IMR-90 (cell line): ENCODE results near the gene HOXC13. TPM values are rescaled to one million over a fixed set of nuclear protein-coding genes. Genes with fewer than 3 reads are reported as not detected.

Experiments used
- ATAC-seq: fragments of 200-7000 bp; cut with Tn5 transposase; 2 replicates; pipeline ENCODE4 v1.9.1; 2020; ENCODE audit warnings: low read depth, mild to moderate bottlenecking, moderate library complexity
- BruUV-seq: library from RNA; stranded (reverse); fragments of 400-500 nt; replicated peaks from 2 replicates; lab custom pipeline; 2021; lab: Mats Ljungman, UMichigan
- CTCF ChIA-PET: fragments of 300-600 bp; formaldehyde crosslinking; extraction: SDS; loops from one replicate; lab custom pipeline; 2021; ENCODE audit warnings: antibody characterized with exemption; lab: Yijun Ruan, JAX
- POLR2A ChIA-PET: fragments of 300-600 bp; sonication (Branson Sonifier 250); formaldehyde crosslinking; loops from one replicate; lab custom pipeline; 2022; ENCODE audit warnings: antibody characterized with exemption; ENCODE audit not compliant: unreplicated experiment; lab: Charles Lee
- DNase-seq: peaks from one replicate; pipeline ENCODE4 v3.0.0; 2013
- H2AFZ ChIP-seq: replicated peaks from 2 replicates; pipeline ENCODE3; 2013; ENCODE audit warnings: low read length, mild to moderate bottlenecking; ENCODE audit not compliant: poor library complexity
- H2AK5ac ChIP-seq: 2 replicates; pipeline ENCODE4 v1.6.1; 2013; ENCODE audit warnings: low read depth, low read length, inconsistent platforms
- H2AK9ac ChIP-seq: replicated peaks from 2 replicates; pipeline ENCODE3; 2013; ENCODE audit warnings: mild to moderate bottlenecking, low read depth, low read length, moderate library complexity; ENCODE audit not compliant: poor library complexity
- H2BK120ac ChIP-seq: 2 replicates; pipeline ENCODE4 v1.6.1; 2013; ENCODE audit warnings: low read depth, low read length, inconsistent platforms
- H2BK15ac ChIP-seq: 3 replicates; pipeline ENCODE4 v1.6.1; 2013; ENCODE audit warnings: low read depth, low read length, inconsistent platforms
- H2BK20ac ChIP-seq: 2 replicates; pipeline ENCODE4 v1.6.1; 2013; ENCODE audit warnings: low read depth, mild to moderate bottlenecking, inconsistent platforms, low read length, moderate library complexity
- H2BK5ac ChIP-seq: 2 replicates; pipeline ENCODE4 v1.6.1; 2013; ENCODE audit warnings: mild to moderate bottlenecking, low read depth, low read length, inconsistent platforms; ENCODE audit not compliant: poor library complexity, severe bottlenecking
- H3K14ac ChIP-seq: replicated peaks from 2 replicates; pipeline ENCODE4 v1.6.1; 2013; ENCODE audit warnings: low read depth, low read length, inconsistent platforms
- H3K18ac ChIP-seq: 2 replicates; pipeline ENCODE4 v1.6.1; 2013; ENCODE audit warnings: low read depth, low read length, control low read depth
- H3K23ac ChIP-seq: 2 replicates; pipeline ENCODE4 v1.6.1; 2013; ENCODE audit warnings: low read depth, low read length, inconsistent platforms
- H3K27ac ChIP-seq: 2 replicates; pipeline ENCODE4 v1.5.1; 2013; ENCODE audit warnings: mild to moderate bottlenecking, control low read depth, low read length; ENCODE audit not compliant: insufficient read depth
- H3K27me3 ChIP-seq: 2 replicates; pipeline ENCODE4 v1.6.1; 2013; ENCODE audit warnings: low read length; ENCODE audit not compliant: control insufficient read depth, insufficient read depth
- H3K36me3 ChIP-seq: 2 replicates; pipeline ENCODE4 v1.6.1; 2013; ENCODE audit warnings: low read length, mixed read lengths; ENCODE audit not compliant: control insufficient read depth, insufficient read depth
- H3K4ac ChIP-seq: 2 replicates; pipeline ENCODE4 v1.6.1; 2013; ENCODE audit warnings: low read depth, low read length, inconsistent platforms
- H3K4me1 ChIP-seq: 2 replicates; pipeline ENCODE4 v1.6.1; 2013; ENCODE audit warnings: low read length, mixed read lengths; ENCODE audit not compliant: control insufficient read depth, insufficient read depth
- H3K4me2 ChIP-seq: 2 replicates; pipeline ENCODE4 v1.6.1; 2013; ENCODE audit warnings: low read depth, mild to moderate bottlenecking, control low read depth, low read length, moderate library complexity
- H3K4me3 ChIP-seq: 2 replicates; pipeline ENCODE4 v1.5.1; 2013; ENCODE audit warnings: low read depth, mild to moderate bottlenecking, control low read depth, low read length, moderate library complexity; ENCODE audit not compliant: insufficient read depth
- H3K56ac ChIP-seq: 2 replicates; pipeline ENCODE4 v1.6.1; 2013; ENCODE audit warnings: low read length, inconsistent platforms; ENCODE audit not compliant: insufficient read depth; ENCODE audit errors: extremely low read depth
- H3K79me1 ChIP-seq, 2 experiments: 2 replicates each; pipeline ENCODE4 v1.6.1; 2013; ENCODE audit warnings: low read length in 2 of 2, inconsistent platforms in 1 of 2, low read depth in 1 of 2
- H3K9ac ChIP-seq: 2 replicates; pipeline ENCODE4 v1.6.1; 2013; ENCODE audit warnings: low read depth, low read length, control low read depth
- H3K9me1 ChIP-seq: 2 replicates; pipeline ENCODE4 v1.6.1; 2013; ENCODE audit warnings: low read length, inconsistent platforms; ENCODE audit not compliant: insufficient read depth
- H3K9me3 ChIP-seq: 2 replicates; pipeline ENCODE4 v1.6.1; 2013; ENCODE audit warnings: low read length; ENCODE audit not compliant: control insufficient read depth, insufficient read depth
- H4K20me1 ChIP-seq: 2 replicates; pipeline ENCODE4 v1.6.1; 2013; ENCODE audit warnings: low read length, inconsistent platforms; ENCODE audit not compliant: insufficient read depth
- H4K5ac ChIP-seq: 2 replicates; pipeline ENCODE4 v1.6.1; 2013; ENCODE audit warnings: mild to moderate bottlenecking, low read depth, low read length, control low read depth
- H4K8ac ChIP-seq, 2 experiments: 2 replicates each; pipeline ENCODE4 v1.6.1; 2013; ENCODE audit warnings: low read depth in 2 of 2, low read length in 2 of 2, control low read depth in 1 of 2, inconsistent platforms in 1 of 2
- H4K91ac ChIP-seq: 2 replicates; pipeline ENCODE4 v1.6.1; 2013; ENCODE audit warnings: low read depth, low read length, inconsistent platforms; ENCODE audit not compliant: insufficient read depth
- CHD1 ChIP-seq: IDR thresholded peaks from 2 replicates; pipeline ENCODE4 v1.6.1; 2012; ENCODE audit warnings: low read depth, low read length, improper control_type of control experiment
- MAZ ChIP-seq: IDR thresholded peaks from 2 replicates; pipeline ENCODE4 v1.6.1; 2012; ENCODE audit warnings: low read depth, mild to moderate bottlenecking, low read length, improper control_type of control experiment, moderate library complexity, borderline replicate concordance
- NFE2L2 ChIP-seq: fragments of 150-350 bp; IDR thresholded peaks from 2 replicates; pipeline ENCODE4 v1.6.1; 2016; ENCODE audit warnings: low read depth, mild to moderate bottlenecking, low read length
- RCOR1 ChIP-seq: IDR thresholded peaks from 2 replicates; pipeline ENCODE4 v1.6.1; 2012; ENCODE audit warnings: mild to moderate bottlenecking, low read length, improper control_type of control experiment; ENCODE audit not compliant: insufficient replicate concordance
- WGBS, 2 experiments: methylation state at CpG; one replicate each; pipeline versions ENCODE4 v1.1.5 to v1.1.7; 2013; ENCODE audit warnings: missing lambda C conversion rate in 2 of 2; ENCODE audit not compliant: insufficient read length in 1 of 2; ENCODE audit errors: extremely low coverage in 2 of 2; 5-methylcytosine and 5-hydroxymethylcytosine counted together
- dilution Hi-C: fragments of 300-500 bp; cut with HindIII; formaldehyde crosslinking; loops from one replicate; pipeline ENCODE4 v1.14.3; 2018; ENCODE audit warnings: low sequenced_read_pairs; ENCODE audit not compliant: unreplicated experiment
- in situ Hi-C: fragments of 300-500 bp; cut with MboI; formaldehyde crosslinking; loops from 3 replicates; pipeline ENCODE4 v1.14.3; 2019; ENCODE audit warnings: low sequenced_read_pairs, inconsistent platforms, mixed read lengths
- intact Hi-C: fragments of 100-400 bp; cut with micrococcal nuclease; formaldehyde crosslinking; loops from 2 replicates; pipeline ENCODE4 v1.10.0; 2022
- polyA plus RNA-seq, 3 experiments: library from polyadenylated mRNA; depleted of rRNA; stranded (reverse); fragments of >200 nt; gene quantifications; 2 replicates each; pipeline ENCODE4 v1.2.3, GENCODE V29; 2012; ENCODE audit warnings: low replicate concordance in 1 of 3
- total RNA-seq: library from RNA; depleted of rRNA; stranded (reverse); fragments of >200 nt; gene quantifications from 2 replicates; pipeline ENCODE4 v1.2.3, GENCODE V29; 2012

HOXC13 gene
- total and polyA plus RNA-seq, 2 of the 4 experiments (the other 2 are of a cell fraction) = not detected

DNA sequence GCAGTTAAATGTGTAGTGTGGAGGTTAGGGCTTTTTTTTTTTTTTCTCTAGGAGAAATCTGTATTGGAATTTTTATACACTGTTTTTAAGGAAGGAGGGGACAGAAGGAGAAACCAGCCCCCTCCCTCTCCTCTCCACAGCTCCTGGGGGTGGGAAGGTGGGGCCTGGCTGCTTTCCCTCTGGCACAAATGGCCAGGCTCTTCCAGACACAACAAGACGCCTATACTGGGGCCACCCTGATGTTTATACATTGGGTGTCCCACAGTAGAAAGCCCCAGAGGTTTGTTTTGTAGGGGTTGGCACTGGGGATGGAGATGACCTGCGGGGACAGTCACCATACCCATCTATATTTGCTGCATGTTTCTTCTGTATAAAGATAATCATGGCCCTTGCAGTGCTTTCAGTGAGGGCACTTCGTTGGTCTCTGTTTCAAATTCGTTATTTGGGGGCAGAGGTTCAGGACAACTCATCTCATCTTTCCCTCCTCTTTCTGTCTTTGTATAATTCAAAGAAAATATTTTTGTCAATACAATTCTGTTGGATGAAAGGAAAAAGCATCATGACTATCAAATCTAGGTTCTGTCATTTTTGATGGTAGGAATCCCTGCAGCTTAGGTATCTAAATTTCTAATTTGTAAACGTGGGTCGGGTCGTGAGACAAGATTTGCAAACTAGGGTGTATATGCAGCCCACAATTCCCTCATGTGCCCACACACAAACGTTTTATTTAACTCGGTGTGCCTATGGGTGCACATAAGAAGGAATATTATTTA lies 38.4 kb downstream of the HOXC13 start:
- Histone ChIP-seq H4K91ac (no peak overlapping the region), H3K4ac (no peak overlapping the region), H3K18ac (no peak overlapping the region), H3K23ac (no peak overlapping the region), H2BK15ac (no peak overlapping the region), H3K27ac (no peak overlapping the region), H3K14ac (no peak overlapping the region), H2BK5ac (no peak overlapping the region), H3K9me1 (no peaks in the 10 kb centered on the region), H3K27me3 (peaks cover 95% of the 10 kb centered on the region), H3K9ac (no peak overlapping the region), H3K4me3 (no peak overlapping the region), H2BK20ac (no peak overlapping the region), H3K79me1 (no peaks in the 10 kb centered on the region), H2AFZ (no peak overlapping the region), H2BK120ac (no peak overlapping the region), H4K8ac (no peak overlapping the region), H3K56ac (no peak overlapping the region), H3K4me2 (no peak overlapping the region), H4K20me1 (peaks cover 2% of the 10 kb centered on the region; the same call in 1 of the 2 replicates), H3K36me3 (no peaks in the 10 kb centered on the region), H4K5ac (no peak overlapping the region), H3K4me1 (peaks cover 2% of the 10 kb centered on the region; the same call in 1 of the 2 replicates), H3K9me3 (peaks cover 16% of the 10 kb centered on the region), H2AK5ac (no peak overlapping the region), H2AK9ac (no peak overlapping the region)
- intact Hi-C loops = no loop called here
- dilution Hi-C loops = no loop called here
- in situ Hi-C loops = no loop called here
- no TSS peak for BruUV-seq
- TF ChIP-seq RCOR1 (no peak), CHD1 (no peak), NFE2L2 (no peak), MAZ (no peak)
- ChIA-PET POLR2A (no interaction called here), CTCF (no interaction called here)
- ATAC-seq = no peak
- DNase-seq = no peak
- no CpG with 5 or more reads among the region's 9 CpGs for WGBS, 2 experiments
